HEK293 (cell line): ENCODE measurements around the gene SPRY4.

Experiments
- BCL11B ChIP-seq: fragments of 450-650 bp; formaldehyde crosslinking; IDR thresholded peaks from 2 replicates; pipeline ENCODE4 v1.5.1; 2016; ENCODE audit warnings: low read depth, missing biosample characterization, missing genetic modification characterization
- ELK4 ChIP-seq: IDR thresholded peaks from 2 replicates; pipeline ENCODE4 v1.6.1; 2011; ENCODE audit warnings: mild to moderate bottlenecking, low read depth, low read length, borderline replicate concordance
- PRDM1 ChIP-seq: fragments of 450-650 bp; formaldehyde crosslinking; IDR thresholded peaks from 2 replicates; pipeline ENCODE4; 2016; ENCODE audit warnings: missing biosample characterization, missing genetic modification characterization
- TCF7L2 ChIP-seq: IDR thresholded peaks from 2 replicates; pipeline ENCODE4 v1.6.1; 2011; ENCODE audit warnings: low read depth, mild to moderate bottlenecking, inconsistent platforms, low read length, moderate library complexity, borderline replicate concordance
- ZBTB11 ChIP-seq: fragments of 450-650 bp; formaldehyde crosslinking; conservative IDR thresholded peaks from 2 replicates; pipeline ENCODE4 v1.5.1; 2016; ENCODE audit warnings: low read depth, missing biosample characterization, missing genetic modification characterization
- ZFP37 ChIP-seq: fragments of 450-650 bp; formaldehyde crosslinking; IDR thresholded peaks from 2 replicates; pipeline ENCODE4 v1.5.1; 2016; ENCODE audit warnings: missing biosample characterization, missing genetic modification characterization
- ZNF133 ChIP-seq: fragments of 450-650 bp; formaldehyde crosslinking; IDR thresholded peaks from 2 replicates; pipeline ENCODE4 v1.5.1; 2016; ENCODE audit warnings: missing biosample characterization, missing genetic modification characterization
- ZNF169 ChIP-seq: fragments of 450-650 bp; formaldehyde crosslinking; IDR thresholded peaks from 2 replicates; pipeline ENCODE4 v1.5.1; 2016; ENCODE audit warnings: missing biosample characterization, missing genetic modification characterization
- ZNF18 ChIP-seq: fragments of 450-650 bp; formaldehyde crosslinking; IDR thresholded peaks from 2 replicates; pipeline ENCODE4 v1.5.1; 2016; ENCODE audit warnings: missing biosample characterization, missing genetic modification characterization
- ZNF19 ChIP-seq: fragments of 450-650 bp; formaldehyde crosslinking; IDR thresholded peaks from 2 replicates; pipeline ENCODE4; 2016; ENCODE audit warnings: missing biosample characterization, missing genetic modification characterization, low read depth
- ZNF23 ChIP-seq: fragments of 450-650 bp; formaldehyde crosslinking; IDR thresholded peaks from 2 replicates; pipeline ENCODE4 v1.5.1; 2016; ENCODE audit warnings: missing biosample characterization, missing genetic modification characterization, borderline replicate concordance
- ZNF350 ChIP-seq: fragments of 450-650 bp; formaldehyde crosslinking; IDR thresholded peaks from 2 replicates; pipeline ENCODE4 v1.5.0; 2017; ENCODE audit warnings: missing biosample characterization, mild to moderate bottlenecking, missing genetic modification characterization
- ZNF366 ChIP-seq: fragments of 450-650 bp; formaldehyde crosslinking; conservative IDR thresholded peaks from 2 replicates; pipeline ENCODE4 v1.5.1; 2016; ENCODE audit warnings: missing biosample characterization, missing genetic modification characterization
- ZNF391 ChIP-seq: fragments of 450-650 bp; formaldehyde crosslinking; IDR thresholded peaks from 2 replicates; pipeline ENCODE4 v1.5.1; 2016; ENCODE audit warnings: low read depth, missing biosample characterization, missing genetic modification characterization, borderline replicate concordance
- ZNF398 ChIP-seq: fragments of 450-650 bp; formaldehyde crosslinking; IDR thresholded peaks from 2 replicates; pipeline ENCODE4 v1.5.1; 2017; ENCODE audit warnings: missing biosample characterization, missing genetic modification characterization
- ZNF416 ChIP-seq: fragments of 450-650 bp; formaldehyde crosslinking; IDR thresholded peaks from 2 replicates; pipeline ENCODE4 v1.5.1; 2016; ENCODE audit warnings: missing biosample characterization, missing genetic modification characterization
- ZNF558 ChIP-seq: fragments of 450-650 bp; formaldehyde crosslinking; IDR thresholded peaks from 2 replicates; pipeline ENCODE4 v1.5.1; 2016; ENCODE audit warnings: missing biosample characterization, missing genetic modification characterization
- ZNF624 ChIP-seq: fragments of 450-650 bp; formaldehyde crosslinking; IDR thresholded peaks from 2 replicates; pipeline ENCODE4 v1.5.1; 2017; ENCODE audit warnings: missing biosample characterization, missing genetic modification characterization
- ZNF639 ChIP-seq: fragments of 450-650 bp; formaldehyde crosslinking; IDR thresholded peaks from 2 replicates; pipeline ENCODE4 v1.5.1; 2016; ENCODE audit warnings: missing biosample characterization, missing genetic modification characterization
- ZNF76 ChIP-seq: fragments of 450-650 bp; formaldehyde crosslinking; IDR thresholded peaks from 2 replicates; pipeline ENCODE4; 2016; ENCODE audit warnings: low read depth, missing biosample characterization, missing genetic modification characterization, borderline replicate concordance
- ZNF843 ChIP-seq: fragments of 450-650 bp; formaldehyde crosslinking; IDR thresholded peaks from 2 replicates; pipeline ENCODE4 v1.5.1; 2016; ENCODE audit warnings: missing biosample characterization, missing genetic modification characterization
- ZSCAN5A ChIP-seq: fragments of 450-650 bp; formaldehyde crosslinking; IDR thresholded peaks from 2 replicates; pipeline ENCODE4 v1.5.1; 2016; ENCODE audit warnings: missing biosample characterization, missing genetic modification characterization
- ZXDB ChIP-seq: fragments of 450-650 bp; formaldehyde crosslinking; IDR thresholded peaks from 2 replicates; pipeline ENCODE4 v1.5.1; 2016; ENCODE audit warnings: missing biosample characterization, missing genetic modification characterization

Gene SPRY4

GRCh38 chr5:142325725-142326479 lies 1.1 kb upstream of the SPRY4 start (continued):
- TF ChIP-seq ZNF391 (no peak), ZFP37 (no peak), ZNF624 (tag by site-specific recombination) (no peak), ZNF558 (tag by site-specific recombination) (no peak), ZNF76 (tag by site-specific recombination) (peak; percentile 79), BCL11B (tag by site-specific recombination) (no peak), ZNF843 (tag by site-specific recombination) (no peak), ZBTB11 (peak; percentile 61), ZNF19 (tag by site-specific recombination) (no peak), ZNF350 (no peak), ZNF18 (tag by site-specific recombination) (no peak), ZNF416 (no peak), ZNF366 (tag by site-specific recombination) (peak; percentile 12; the same call in 1 of the 2 replicates), ZSCAN5A (tag by site-specific recombination) (no peak), ZNF639 (tag by site-specific recombination) (no peak; the same call in 1 of the 2 replicates), ZXDB (tag by site-specific recombination) (0 out of 2 replicates have a peak, but pooled peaks have one; percentile 8), ZNF133 (tag by site-specific recombination) (no peak), ZNF169 (tag by site-specific recombination) (no peak), TCF7L2 (no peak), ZNF398 (tag by site-specific recombination) (peak; percentile 10; the same call in 1 of the 2 replicates), PRDM1 (no peak), ELK4 (no peak), ZNF23 (no peak)
